Endothelial cell of umbilical vein (primary cell): ENCODE measurements around the gene CCDC106. TPM values are rescaled to one million over a fixed set of nuclear protein-coding genes. Genes with fewer than 3 reads are reported as not detected.

Source experiments
- BruUV-seq: library from RNA; stranded (reverse); fragments of 400-500 nt; replicated peaks from 2 replicates; lab custom pipeline; 2021; lab: Mats Ljungman, UMichigan
- CTCF ChIA-PET: fragments of 300-600, 350-600 bp; sonication (Branson Sonifier 250); formaldehyde crosslinking; loops from one replicate; lab custom pipeline; 2021; ENCODE audit warnings: antibody characterized with exemption, inconsistent platforms; lab: Charles Lee
- POLR2A ChIA-PET: fragments of 300-600, 350-600 bp; sonication (Branson Sonifier 250); formaldehyde crosslinking; loops from one replicate; lab custom pipeline; 2021; ENCODE audit warnings: antibody characterized with exemption, inconsistent platforms; lab: Charles Lee
- DNase-seq: peaks from one replicate; pipeline ENCODE4 v3.0.0-alpha.2; 2011; ENCODE audit warnings: low read depth, low spot score
- FAIRE-seq: peaks from 2 replicates; lab custom pipeline; 2011; peaks lifted over from hg19 to GRCh38; lab: Jason Lieb, UNC
- H2AFZ ChIP-seq: 2 replicates; pipeline ENCODE4 v1.6.0; 2012; ENCODE audit warnings: low read depth, low read length, control low read depth, inconsistent platforms
- H3K27ac ChIP-seq: 2 replicates; pipeline ENCODE4 v1.5.1; 2011; ENCODE audit warnings: low read depth, mild to moderate bottlenecking, control low read depth, low read length, moderate library complexity; ENCODE audit not compliant: insufficient read depth
- H3K27me3 ChIP-seq, 2 experiments: 2 replicates each; pipeline versions ENCODE4 v1.6.0 to v1.6.1; 2011; ENCODE audit warnings: low read length in 2 of 2, mixed read lengths in 1 of 2; ENCODE audit not compliant: control insufficient read depth in 2 of 2, insufficient read depth in 2 of 2
- H3K36me3 ChIP-seq, 2 experiments: 2 replicates in 1 of 2; 3 replicates in 1 of 2; pipeline ENCODE4 v1.5.1; 2011; ENCODE audit warnings: low read length in 2 of 2, mild to moderate bottlenecking in 1 of 2, moderate library complexity in 1 of 2; ENCODE audit not compliant: control insufficient read depth in 2 of 2, insufficient read depth in 2 of 2; ENCODE audit errors: extremely low read depth in 1 of 2
- H3K4me1 ChIP-seq: 3 replicates; pipeline ENCODE4 v1.5.1; 2011; ENCODE audit warnings: mild to moderate bottlenecking, low read length; ENCODE audit not compliant: control insufficient read depth, insufficient read depth; ENCODE audit errors: extremely low read depth
- H3K4me2 ChIP-seq: 2 replicates; pipeline ENCODE4 v1.6.1; 2011; ENCODE audit warnings: low read length, control low read depth, mixed read lengths; ENCODE audit not compliant: insufficient read depth
- H3K4me3 ChIP-seq, 3 experiments: fragments of 200-600 bp in 1 of 3; sonication (generic), shearing (Covaris generic) in 1 of 3; replicated peaks in 1 of 3; 2 replicates each; pipeline ENCODE4 v1.5.1; 2011 to 2016; ENCODE audit warnings: control low read depth in 3 of 3, low read length in 3 of 3, mild to moderate bottlenecking in 2 of 3, inconsistent platforms in 1 of 3, low read depth in 1 of 3, moderate library complexity in 1 of 3; ENCODE audit not compliant: insufficient read depth in 1 of 3
- H3K79me2 ChIP-seq: 2 replicates; pipeline ENCODE4 v1.6.0; 2012; ENCODE audit warnings: low read length, inconsistent platforms; ENCODE audit not compliant: control insufficient read depth, insufficient read depth
- H3K9ac ChIP-seq: replicated peaks from 2 replicates; pipeline ENCODE3; 2011; ENCODE audit warnings: low read length, control low read depth; ENCODE audit not compliant: insufficient read depth; ENCODE audit errors: extremely low read depth
- H3K9me1 ChIP-seq: replicated peaks from 3 replicates; pipeline ENCODE4 v1.6.0; 2011; ENCODE audit warnings: mild to moderate bottlenecking, low read length; ENCODE audit not compliant: control insufficient read depth, insufficient read depth; ENCODE audit errors: extremely low read depth
- H3K9me3 ChIP-seq: replicated peaks from 2 replicates; pipeline ENCODE4 v1.5.1; 2012; ENCODE audit warnings: low read length, inconsistent platforms; ENCODE audit not compliant: control insufficient read depth, insufficient read depth
- H4K20me1 ChIP-seq: replicated peaks from 2 replicates; pipeline ENCODE3; 2011; ENCODE audit warnings: mild to moderate bottlenecking, low read length; ENCODE audit not compliant: control insufficient read depth, insufficient read depth; ENCODE audit errors: extremely low read depth
- EZH2 ChIP-seq: IDR thresholded peaks from 2 replicates; pipeline ENCODE4 v1.6.1; 2012; ENCODE audit warnings: borderline replicate concordance, low read depth, mild to moderate bottlenecking, moderate library complexity, low read length, inconsistent platforms; ENCODE audit not compliant: severe bottlenecking
- FOS ChIP-seq: IDR thresholded peaks from 2 replicates; pipeline ENCODE4 v1.6.1; 2011; ENCODE audit warnings: mild to moderate bottlenecking, low read length, moderate library complexity, borderline replicate concordance; ENCODE audit not compliant: insufficient read depth
- GATA2 ChIP-seq: IDR thresholded peaks from 2 replicates; pipeline ENCODE4 v1.7.0; 2011; ENCODE audit warnings: low read depth, mild to moderate bottlenecking, moderate library complexity, mixed read lengths, low read length; ENCODE audit not compliant: insufficient read length, insufficient read depth
- JUN ChIP-seq: IDR thresholded peaks from 2 replicates; pipeline ENCODE4 v1.6.1; 2011; ENCODE audit warnings: borderline replicate concordance, low read depth; ENCODE audit not compliant: insufficient read length, insufficient read depth
- MYC ChIP-seq: IDR thresholded peaks from one replicate; pipeline ENCODE4 v1.6.1; 2011; ENCODE audit warnings: mild to moderate bottlenecking, low read depth, low read length
- POLR2A ChIP-seq: IDR thresholded peaks from 2 replicates; pipeline ENCODE4 v1.6.1; 2012; ENCODE audit warnings: low read depth, mild to moderate bottlenecking, control low read depth, low read length
- POLR2AphosphoS5 ChIP-seq: IDR thresholded peaks from 2 replicates; pipeline ENCODE4 v1.6.1; 2012; ENCODE audit warnings: low read depth, mild to moderate bottlenecking, control low read depth, low read length, moderate library complexity; ENCODE audit not compliant: insufficient read depth
- dilution Hi-C: fragments of 300-500 bp; cut with MboI; formaldehyde crosslinking; loops from one replicate; pipeline ENCODE4 v1.15.0; 2019; ENCODE audit warnings: low sequenced_read_pairs; ENCODE audit not compliant: extremely low pct_ligation_motif_present
- intact Hi-C: fragments of 100-400 bp; cut with micrococcal nuclease; formaldehyde crosslinking; loops from one replicate; pipeline ENCODE4 v1.10.0; 2022
- polyA plus RNA-seq, 4 experiments: library from polyadenylated mRNA; depleted of rRNA in 3 of 4; stranded (reverse) in 3 of 4; unstranded in 1 of 4; fragments of >200 nt; gene quantifications; 2 replicates each; pipeline versions ENCODE4 v1.2.1 to v1.2.3, GENCODE V29; 2011 to 2012; ENCODE audit warnings: missing spikeins in 1 of 4
- total RNA-seq: library from RNA; stranded (reverse); gene quantifications from 2 replicates; pipeline ENCODE4 v1.2.3, GENCODE V29; 2021
- TF ChIP-seq, protein P1 (sequence below): IDR thresholded peaks from 2 replicates; pipeline ENCODE4 v1.6.1; 2011; ENCODE audit not compliant: insufficient read depth, insufficient read length
- TF ChIP-seq, protein P2 (sequence below), 2 donors: IDR thresholded peaks; 1 replicate in 1 of 2; 2 replicates in 1 of 2; pipeline ENCODE4 v1.5.1; 2011; ENCODE audit warnings: low read length in 2 of 2, mild to moderate bottlenecking in 2 of 2, moderate library complexity in 2 of 2, control low read depth in 1 of 2, inconsistent platforms in 1 of 2, low read depth in 1 of 2; ENCODE audit not compliant: insufficient read depth in 1 of 2; ENCODE audit errors: extremely low read depth in 1 of 2

CCDC106 gene
- total and polyA plus RNA-seq, 2 donors (not counting 3 experiments of a cell fraction or from before 2014, with no cell fraction given) = 11.8 to 12.0 TPM

DNA sequence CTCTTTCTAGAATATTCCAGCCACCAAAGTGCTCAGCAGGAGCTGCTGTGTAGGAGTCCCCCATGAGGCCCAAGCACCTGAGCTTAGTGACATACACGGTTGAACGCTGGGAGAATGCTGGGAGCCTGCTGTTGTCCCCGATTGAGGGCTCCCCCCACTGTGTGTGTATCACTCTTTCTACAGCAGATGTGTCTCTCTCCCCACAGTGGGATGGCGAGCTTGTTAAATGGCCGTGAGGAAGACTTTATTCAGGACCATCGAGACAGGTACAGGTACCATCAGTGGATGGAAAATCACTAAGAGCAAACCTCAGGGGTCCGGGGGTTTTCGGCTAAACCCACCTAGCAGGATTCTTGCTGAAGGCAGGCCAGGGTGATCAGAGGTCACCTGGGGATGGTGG lies 49.7 kb downstream of the CCDC106 start:
- Histone ChIP-seq H3K9me3 (no peaks in the 10 kb centered on the region), H3K9me1 (no peaks in the 10 kb centered on the region), H3K36me3 (peaks cover 2 to 37% of the 10 kb centered on the region in 2 experiments), H4K20me1 (no peaks in the 10 kb centered on the region), H3K9ac (no peak overlapping the region), H2AFZ (no peak overlapping the region), H3K4me3 (no peak overlapping the region), H3K4me1 (no peaks in the 10 kb centered on the region), H3K27ac (no peak overlapping the region), H3K4me2 (no peak overlapping the region), H3K79me2 (no peaks in the 10 kb centered on the region), H3K27me3 (no peaks in the 10 kb centered on the region)
- DNase-seq (no peak), FAIRE-seq (no peak)
- ChIA-PET POLR2A (no interaction called here), CTCF (no interaction called here)
- no peak for TF ChIP-seq GATA2
- no peak for TF ChIP-seq EZH2
- TF ChIP-seq, protein P1, sequence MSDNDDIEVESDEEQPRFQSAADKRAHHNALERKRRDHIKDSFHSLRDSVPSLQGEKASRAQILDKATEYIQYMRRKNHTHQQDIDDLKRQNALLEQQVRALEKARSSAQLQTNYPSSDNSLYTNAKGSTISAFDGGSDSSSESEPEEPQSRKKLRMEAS = no peak
- TF ChIP-seq POLR2AphosphoS5 = no peak
- TF ChIP-seq, protein P2, sequence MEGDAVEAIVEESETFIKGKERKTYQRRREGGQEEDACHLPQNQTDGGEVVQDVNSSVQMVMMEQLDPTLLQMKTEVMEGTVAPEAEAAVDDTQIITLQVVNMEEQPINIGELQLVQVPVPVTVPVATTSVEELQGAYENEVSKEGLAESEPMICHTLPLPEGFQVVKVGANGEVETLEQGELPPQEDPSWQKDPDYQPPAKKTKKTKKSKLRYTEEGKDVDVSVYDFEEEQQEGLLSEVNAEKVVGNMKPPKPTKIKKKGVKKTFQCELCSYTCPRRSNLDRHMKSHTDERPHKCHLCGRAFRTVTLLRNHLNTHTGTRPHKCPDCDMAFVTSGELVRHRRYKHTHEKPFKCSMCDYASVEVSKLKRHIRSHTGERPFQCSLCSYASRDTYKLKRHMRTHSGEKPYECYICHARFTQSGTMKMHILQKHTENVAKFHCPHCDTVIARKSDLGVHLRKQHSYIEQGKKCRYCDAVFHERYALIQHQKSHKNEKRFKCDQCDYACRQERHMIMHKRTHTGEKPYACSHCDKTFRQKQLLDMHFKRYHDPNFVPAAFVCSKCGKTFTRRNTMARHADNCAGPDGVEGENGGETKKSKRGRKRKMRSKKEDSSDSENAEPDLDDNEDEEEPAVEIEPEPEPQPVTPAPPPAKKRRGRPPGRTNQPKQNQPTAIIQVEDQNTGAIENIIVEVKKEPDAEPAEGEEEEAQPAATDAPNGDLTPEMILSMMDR (IDR thresholded peaks at IDR 0.05; ENCODE audit: extremely low read depth in 1 of 2, insufficient read depth in 1 of 2, low read depth in 1 of 2, low read length in 2 of 2) = no peak
- TF ChIP-seq MYC = no peak
- no peak for TF ChIP-seq POLR2A
- TF ChIP-seq JUN = no peak
- no peak for TF ChIP-seq FOS
- intact Hi-C loops = no loop called here
- dilution Hi-C loops = no loop called here
- BruUV-seq = no TSS peak
